HL-60/S4 (cell line): Measurements from ENCODE around the gene RHBDL3.
"Not testable (repeated sequence)": the region's sequence is repeated elsewhere in the genome, so short reads cannot be mapped to it uniquely, and the experiment has no call there.

Experiments
- in situ Hi-C: fragments of 300-500 bp; cut with MboI; formaldehyde crosslinking; loops from 2 replicates; pipeline ENCODE4 v1.14.3; 2022; ENCODE audit warnings: low sequenced_read_pairs

RHBDL3 gene

DNA sequence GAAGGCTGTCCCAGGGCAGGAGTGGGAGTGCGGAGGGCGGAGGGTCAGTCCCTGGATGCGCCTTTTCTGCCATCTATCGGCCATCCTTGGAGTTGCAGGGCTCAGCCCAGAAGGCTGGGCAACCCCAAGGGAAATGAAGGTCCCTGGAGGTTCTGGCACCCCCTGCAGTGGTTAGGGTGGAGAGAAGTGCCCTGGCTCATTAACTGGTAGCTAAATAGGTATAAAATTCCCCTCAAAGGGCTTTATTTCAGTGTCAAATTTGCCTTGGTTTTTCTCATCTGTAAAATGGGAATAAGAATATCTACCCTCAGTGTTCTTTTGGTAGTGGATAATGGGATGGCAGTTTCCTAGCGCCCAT is 53.9 kb downstream of the RHBDL3 start:
- in situ Hi-C loops, result no loop called here

GRCh38 chr17:32320080-32320479 is 54.4 kb downstream of the RHBDL3 start:
- in situ Hi-C loops, result not testable (repeated sequence)

DNA sequence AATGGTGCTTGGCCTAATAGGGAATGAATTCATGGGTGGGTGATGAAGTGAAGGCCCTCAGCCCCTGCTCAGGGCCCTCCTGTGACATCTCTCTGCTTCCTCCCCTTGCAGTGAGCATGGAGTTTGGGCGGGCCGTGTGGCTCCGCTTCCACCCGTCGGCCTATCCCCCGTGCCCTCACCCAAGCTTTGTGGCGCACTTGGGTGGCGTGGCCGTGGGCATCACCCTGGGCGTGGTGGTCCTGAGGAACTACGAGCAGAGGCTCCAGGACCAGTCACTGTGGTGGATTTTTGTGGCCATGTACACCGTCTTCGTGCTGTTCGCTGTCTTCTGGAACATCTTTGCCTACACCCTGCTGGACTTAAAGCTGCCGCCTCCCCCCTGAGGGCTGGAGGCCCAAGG is 55.2 kb downstream of the RHBDL3 start:
- in situ Hi-C loops, result no loop called here

DNA sequence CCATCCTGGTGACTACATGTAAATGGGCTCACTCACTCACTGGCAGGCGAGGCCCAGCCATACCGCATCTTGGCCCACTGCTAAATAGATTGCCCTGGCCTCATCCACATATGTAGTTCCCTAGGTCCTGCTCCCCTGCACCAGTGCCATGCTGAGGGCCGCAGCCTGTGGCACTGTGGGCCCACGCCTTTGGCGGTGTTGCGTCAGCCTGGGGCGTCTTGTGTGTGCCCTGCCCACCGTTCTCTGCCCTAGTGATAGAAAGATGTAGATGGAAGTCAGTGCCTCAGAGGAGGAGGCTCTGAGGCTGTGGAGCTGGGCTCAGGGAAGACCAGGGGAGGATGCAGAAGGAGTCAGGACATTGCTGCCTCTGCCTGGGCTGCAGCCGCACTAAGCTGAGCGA is 57.4 kb downstream of the RHBDL3 start:
- in situ Hi-C loops, result no loop called here

DNA sequence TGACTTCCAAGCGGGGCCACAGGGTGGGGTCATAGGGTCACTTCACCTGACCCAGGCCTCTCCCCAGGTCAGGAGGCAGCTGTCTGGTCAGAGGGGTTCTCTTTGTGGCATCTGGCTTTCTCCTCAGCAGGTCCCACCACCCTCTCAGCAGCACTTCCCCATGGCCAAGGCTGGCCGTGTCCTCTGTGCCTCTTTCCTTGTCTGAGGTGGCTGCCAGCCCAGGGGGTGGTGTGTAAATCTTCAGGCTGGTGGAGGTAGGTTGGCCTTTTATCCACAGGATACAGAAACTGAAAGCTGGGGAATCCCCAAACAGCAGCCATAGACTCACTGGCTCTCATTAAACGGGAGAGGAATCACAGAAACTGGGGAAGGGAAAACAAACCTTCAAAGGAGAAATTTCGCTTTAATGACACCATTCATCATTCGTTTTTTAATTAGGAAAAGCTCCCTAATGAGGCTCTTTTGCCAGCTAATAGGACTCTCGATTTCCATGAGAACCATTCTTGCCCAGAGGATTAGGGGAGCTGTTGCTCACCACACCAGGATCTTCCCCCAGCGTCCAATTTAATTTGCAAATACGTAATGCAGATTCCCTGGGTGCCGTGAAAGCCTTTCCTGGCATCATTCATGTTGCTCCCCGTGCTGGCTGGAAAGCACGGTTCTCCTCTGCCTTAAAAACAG is 58.3 kb downstream of the RHBDL3 start:
- in situ Hi-C loops, result no loop called here

- in situ Hi-C loops, result no loop called here
These were observed 62.3 kb downstream of the RHBDL3 start for GRCh38 chr17:32327911-32328310.

DNA sequence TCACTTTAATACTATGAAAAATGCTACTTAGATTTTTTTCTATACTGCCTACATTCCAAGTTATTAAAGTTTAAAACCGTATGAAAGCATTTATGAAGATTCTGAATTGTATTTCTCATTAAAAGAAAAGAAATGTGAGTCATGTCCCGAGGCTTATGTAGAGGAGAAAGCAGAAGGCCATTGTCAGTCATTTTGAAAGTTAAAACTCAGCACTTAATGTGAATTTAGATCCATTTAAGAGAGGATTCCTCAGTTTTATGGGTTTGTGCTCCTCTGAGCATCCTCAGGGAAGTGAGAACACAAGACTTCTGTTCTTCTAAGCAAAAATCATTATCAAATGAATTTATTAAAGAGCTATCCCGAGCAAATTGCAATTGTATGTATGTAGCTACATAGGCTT is 64.5 kb downstream of the RHBDL3 start:
- in situ Hi-C loops, result no loop called here

DNA sequence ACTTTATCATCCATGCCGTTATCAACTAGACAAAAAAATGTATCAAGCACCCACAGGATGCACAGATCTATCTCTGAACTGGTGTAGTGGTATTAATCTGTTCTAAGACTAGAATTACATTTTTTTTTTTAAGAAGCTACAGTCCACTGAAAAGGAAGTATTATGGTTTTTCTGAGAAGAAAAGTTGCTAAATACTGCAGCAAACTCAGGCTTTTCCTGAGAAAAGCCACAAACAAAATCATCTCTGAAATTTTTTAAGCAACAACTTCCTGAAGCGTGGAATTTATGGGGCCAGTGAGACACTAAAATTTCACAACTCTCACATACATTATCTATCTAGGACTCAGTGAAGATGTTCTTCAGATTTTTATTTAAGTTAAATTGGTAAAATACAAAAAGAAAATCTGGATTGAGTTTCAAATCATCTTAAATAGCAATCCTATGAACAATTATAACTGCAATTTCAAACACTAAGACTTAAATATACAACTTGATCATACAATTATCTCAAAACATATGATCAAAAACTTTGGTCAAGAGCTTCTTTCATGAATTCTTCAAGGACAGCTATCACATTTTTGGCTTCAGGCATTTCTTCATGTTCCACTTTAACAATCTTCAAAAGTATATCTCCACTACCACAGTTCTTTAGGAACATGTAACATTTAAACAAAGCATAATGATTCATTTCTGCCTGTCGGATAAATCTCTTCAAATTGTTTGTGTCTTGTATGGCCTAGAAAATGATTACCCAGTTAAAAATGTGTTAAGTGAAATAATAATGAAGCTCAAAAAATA is 65.8 kb downstream of the RHBDL3 start:
- in situ Hi-C loops, result no loop called here

GRCh38 chr17:32333187-32333586 is 67.6 kb downstream of the RHBDL3 start:
- in situ Hi-C loops, result no loop called here

DNA sequence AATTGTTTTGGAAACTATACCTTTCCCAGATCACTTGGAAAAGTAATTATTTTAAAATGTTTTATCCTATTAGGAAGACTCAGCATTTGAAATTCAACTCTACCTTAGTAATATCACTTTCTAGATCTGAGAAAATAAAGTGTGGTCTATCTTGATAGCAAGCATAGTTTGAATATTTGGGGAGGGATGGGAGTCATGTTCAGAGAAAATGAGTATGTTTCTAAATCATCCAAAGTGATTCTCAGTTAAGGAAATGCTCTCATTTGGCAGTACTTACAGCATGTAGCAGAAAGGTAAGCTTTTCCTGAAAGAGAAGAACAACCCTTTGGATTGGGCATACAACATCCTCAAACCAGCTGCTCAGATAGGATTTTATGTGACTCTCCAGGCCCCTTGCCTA is 69.4 kb downstream of the RHBDL3 start:
- in situ Hi-C loops, result no loop called here

DNA sequence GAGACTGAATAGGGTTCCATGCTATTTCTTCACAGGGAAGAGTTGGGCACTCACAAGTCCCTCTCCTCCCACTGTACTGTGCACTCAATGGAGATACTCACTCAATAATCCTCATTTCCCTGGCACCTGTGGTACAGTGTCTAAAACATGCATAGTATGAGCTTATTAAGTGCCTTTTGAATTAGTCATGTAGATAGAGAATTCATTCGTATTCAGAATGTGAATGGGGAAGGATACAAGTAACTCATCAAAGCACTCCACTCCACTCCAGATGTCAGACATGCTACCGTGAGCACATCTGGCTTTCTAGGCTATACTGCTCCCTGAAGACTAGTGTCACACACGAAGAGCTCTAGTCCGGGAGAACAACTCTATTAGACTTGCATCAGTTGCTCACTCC is 70.1 kb downstream of the RHBDL3 start:
- in situ Hi-C loops, result no loop called here

DNA sequence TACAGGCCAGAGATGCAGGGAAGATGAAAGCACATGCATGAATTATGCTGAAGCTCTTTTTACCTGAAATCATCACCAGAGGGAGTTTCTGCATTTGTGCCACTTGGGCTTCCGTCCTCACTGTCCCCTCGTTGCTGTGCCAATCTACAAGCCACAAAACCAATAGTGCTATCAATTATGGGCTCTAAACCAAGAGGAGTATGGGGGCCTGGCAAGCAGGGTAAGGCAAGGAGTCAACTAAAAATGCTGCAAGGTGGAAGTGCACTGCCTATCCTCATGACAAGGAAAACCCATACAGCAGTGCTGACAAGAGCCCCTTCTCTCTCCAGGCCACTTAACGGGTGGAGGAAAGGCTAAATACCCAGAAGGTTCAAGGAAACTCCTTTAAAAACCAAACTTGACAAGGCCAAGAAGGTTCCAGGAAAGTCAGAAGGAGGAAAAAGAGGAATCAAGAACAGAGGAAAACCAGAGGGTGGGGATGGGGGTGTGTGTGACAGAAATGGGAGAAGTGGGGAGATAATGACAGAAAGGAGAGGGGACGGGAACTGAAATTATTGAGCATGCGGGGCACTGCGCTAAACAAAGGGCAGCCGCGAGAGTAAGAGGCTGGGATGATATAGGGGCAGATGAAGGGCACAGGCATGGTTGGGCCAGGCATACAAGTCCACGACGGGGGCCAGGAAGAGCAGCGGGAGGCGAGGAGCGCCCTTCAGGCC is 75.7 kb downstream of the RHBDL3 start:
- in situ Hi-C loops, result no loop called here

- in situ Hi-C loops, result no loop called here
These were observed 76.4 kb downstream of the RHBDL3 start, which contains the start of gene C17orf75 for GRCh38 chr17:32341857-32342602. Gene C17orf75, minus strand, starts transcription at chr17:32342173. Its CDS starts 34 bp downstream, at chr17:32342139.

- in situ Hi-C loops, result no loop called here
These were observed 77.1 kb downstream of the RHBDL3 start for GRCh38 chr17:32342603-32343325.

DNA sequence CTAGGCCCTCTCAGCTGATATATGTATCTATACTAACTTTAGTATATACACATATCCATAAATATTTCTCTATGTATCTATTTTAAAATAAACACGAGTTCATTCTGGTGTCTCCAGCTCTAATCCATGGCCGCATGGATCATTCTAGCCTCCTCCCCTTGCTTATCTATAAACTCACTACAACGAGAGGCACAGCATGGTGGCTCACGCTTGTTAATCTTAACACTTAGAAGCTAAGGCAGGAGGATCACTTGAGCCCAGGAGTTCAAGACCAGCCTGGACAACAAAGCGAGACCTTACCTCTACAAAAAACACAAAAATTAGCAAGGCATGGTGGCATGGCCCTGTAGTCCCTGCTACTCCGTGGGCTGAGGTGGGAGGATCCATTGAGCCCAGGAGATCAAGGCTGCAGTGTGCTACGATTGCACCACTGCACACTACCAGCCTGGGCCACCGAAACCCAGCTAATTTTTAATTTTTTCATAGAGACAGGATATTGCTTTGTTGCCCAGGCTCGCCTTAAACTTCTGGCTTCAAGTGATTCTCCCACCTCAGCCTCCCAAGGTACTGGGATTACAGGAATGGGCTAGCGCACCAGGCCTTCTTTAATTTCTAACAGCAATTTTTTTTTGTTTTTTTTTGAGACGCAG is 80.4 kb downstream of the RHBDL3 start:
- in situ Hi-C loops, result no loop called here

GRCh38 chr17:32348483-32348800 is 82.8 kb downstream of the RHBDL3 start:
- in situ Hi-C loops, result no loop called here

DNA sequence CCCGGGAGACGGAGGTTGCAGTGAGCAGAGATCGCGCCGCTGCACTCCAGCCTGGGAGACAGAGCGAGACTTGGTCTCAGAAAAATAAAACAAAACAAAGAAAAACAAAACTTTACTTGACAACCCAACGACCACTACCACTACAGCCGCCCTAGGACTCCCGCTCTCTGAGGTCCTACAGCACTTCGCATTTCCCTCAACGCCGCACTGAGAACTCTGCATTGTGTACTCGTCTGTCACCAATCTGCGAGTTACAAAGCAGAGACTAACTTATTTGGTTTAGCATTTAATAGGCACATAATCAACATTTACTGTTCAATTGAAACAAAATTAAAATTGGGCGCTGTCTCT is 83.8 kb downstream of the RHBDL3 start:
- in situ Hi-C loops, result no loop called here

DNA sequence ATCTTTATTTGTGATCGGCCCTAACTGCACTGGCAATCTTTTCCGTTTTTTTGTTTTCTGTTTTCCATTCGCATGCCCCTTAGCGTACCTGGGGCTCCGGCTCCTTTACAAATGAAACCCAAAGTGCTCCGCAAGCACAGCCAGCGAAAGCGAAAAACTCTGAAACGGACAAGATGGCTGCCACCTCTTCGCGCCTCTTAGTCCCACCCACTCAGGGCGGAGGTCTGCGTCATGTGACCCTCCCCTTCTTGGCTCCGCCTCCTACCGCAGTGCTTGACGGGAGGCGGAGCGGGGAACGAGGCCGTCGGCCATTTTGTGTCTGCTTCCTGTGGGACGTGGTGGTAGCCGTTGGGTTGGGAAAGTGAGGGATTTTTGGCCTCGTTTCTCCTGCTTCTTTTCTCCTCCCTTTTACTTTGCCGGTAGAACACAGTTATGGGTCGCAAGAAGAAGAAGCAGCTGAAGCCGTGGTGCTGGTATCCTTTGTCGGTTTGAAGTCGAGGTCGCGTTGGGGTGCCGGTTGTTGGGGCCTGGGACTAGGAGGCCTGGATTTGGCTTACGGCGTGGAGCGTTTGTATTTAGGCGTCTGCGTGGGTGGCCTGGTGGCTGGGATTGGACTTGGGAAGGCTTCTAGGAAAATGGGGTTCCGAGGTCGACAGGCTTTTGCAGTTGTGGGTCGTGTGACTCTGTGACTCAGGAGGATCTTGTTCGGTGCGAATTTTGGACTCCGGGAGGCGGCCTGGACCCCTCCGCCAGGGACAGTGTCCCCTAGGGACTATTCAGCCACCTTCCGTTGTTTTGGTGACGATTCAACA is 84.4 kb downstream of the RHBDL3 start, which contains the start of gene ZNF207:
Gene ZNF207 (plus strand): TSS at position 304 of the 812 bp plus-strand sequence. CDS start 129 bp downstream, at position 433.
- in situ Hi-C loops, result no loop called here
